ENCODE data around the gene MYO16. TPM values are rescaled to one million over a fixed set of nuclear protein-coding genes. Genes with fewer than 3 reads are reported as not detected.

MYO16 gene
- total RNA-seq, 1 experiment from 2014 or later: not detected

DNA sequence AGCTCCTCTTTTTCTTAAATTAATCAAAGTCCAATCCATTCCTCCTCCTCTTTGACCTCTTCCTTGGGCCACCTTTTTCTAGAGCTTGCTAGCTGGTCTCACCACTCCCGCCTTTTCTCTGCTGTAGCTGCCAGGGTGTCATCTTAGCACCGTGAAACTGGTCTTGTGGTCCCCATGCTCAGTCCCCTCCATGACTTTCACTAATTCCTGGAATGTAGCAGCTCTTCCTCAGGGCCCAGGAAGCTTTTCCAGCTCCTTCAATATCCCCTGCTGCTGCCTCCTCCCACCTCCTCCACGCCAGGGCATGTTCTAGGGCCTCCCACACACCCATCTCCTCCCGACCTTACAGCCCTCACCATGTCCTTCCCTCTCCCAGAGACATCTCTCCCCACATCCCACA, 222.2 kb downstream of the MYO16 start:
- WGBS (ENCODE audit: extremely low coverage, insufficient read length, low lambda C conversion rate): no CpG with 5 or more reads among the region's 4 CpGs
- no peaks in the 10 kb centered on the region; a peak in 1 of 5 replicates for H3K9me3 Mint-ChIP-seq

More for the DNA sequence above, 222.2 kb downstream of the MYO16 start:
- H3K23ac ChIP-seq (ENCODE audit: insufficient read length, low read depth, low read length): no peak overlapping the region
- Mint-ChIP-seq H3K36me3 (ENCODE audit: insufficient read depth in 1 of 3, low read depth in 3 of 3) (peaks cover 0 to 2% (median 0%) of the 10 kb centered on the region in 3 experiments; a peak in 1 of 7 replicates), H3K4me3 (no peak overlapping the region), H3K4me1 (peaks cover 24% of the 10 kb centered on the region in 2 experiments), H3K27me3 (ENCODE audit: low read depth) (no peaks in the 10 kb centered on the region), H3K27ac (no peak overlapping the region)
- no peak overlapping the region for H3K4me2 ChIP-seq (ENCODE audit: insufficient read depth, insufficient read length, low read length)
- H3K14ac ChIP-seq (ENCODE audit: insufficient read depth, low read length): no peak overlapping the region
- no peak overlapping the region for H3K56ac ChIP-seq (ENCODE audit: insufficient read length, low read depth, low read length)
- TF ChIP-seq, protein P1, sequence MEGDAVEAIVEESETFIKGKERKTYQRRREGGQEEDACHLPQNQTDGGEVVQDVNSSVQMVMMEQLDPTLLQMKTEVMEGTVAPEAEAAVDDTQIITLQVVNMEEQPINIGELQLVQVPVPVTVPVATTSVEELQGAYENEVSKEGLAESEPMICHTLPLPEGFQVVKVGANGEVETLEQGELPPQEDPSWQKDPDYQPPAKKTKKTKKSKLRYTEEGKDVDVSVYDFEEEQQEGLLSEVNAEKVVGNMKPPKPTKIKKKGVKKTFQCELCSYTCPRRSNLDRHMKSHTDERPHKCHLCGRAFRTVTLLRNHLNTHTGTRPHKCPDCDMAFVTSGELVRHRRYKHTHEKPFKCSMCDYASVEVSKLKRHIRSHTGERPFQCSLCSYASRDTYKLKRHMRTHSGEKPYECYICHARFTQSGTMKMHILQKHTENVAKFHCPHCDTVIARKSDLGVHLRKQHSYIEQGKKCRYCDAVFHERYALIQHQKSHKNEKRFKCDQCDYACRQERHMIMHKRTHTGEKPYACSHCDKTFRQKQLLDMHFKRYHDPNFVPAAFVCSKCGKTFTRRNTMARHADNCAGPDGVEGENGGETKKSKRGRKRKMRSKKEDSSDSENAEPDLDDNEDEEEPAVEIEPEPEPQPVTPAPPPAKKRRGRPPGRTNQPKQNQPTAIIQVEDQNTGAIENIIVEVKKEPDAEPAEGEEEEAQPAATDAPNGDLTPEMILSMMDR (conservative IDR thresholded peaks at IDR 0.05): no peak
- H3K27me3 ChIP-seq (ENCODE audit: insufficient read depth, low read length): no peaks in the 10 kb centered on the region
- no peaks in the 10 kb centered on the region for H3K9me3 ChIP-seq (ENCODE audit: control insufficient read depth, low read depth, low read length)
- no peak overlapping the region for H2BK15ac ChIP-seq (ENCODE audit: low read depth, low read length)
- H4K8ac ChIP-seq (replicated peaks; ENCODE audit: insufficient read length, low read depth, low read length): no peak overlapping the region
- no peak overlapping the region for H2AFZ ChIP-seq (ENCODE audit: low read length)
- H4K20me1 ChIP-seq (ENCODE audit: control insufficient read depth, insufficient read depth, insufficient read length): no peaks in the 10 kb centered on the region
- H3T11ph ChIP-seq (ENCODE audit: low read length): no peak overlapping the region
- H3K4me1 ChIP-seq (ENCODE audit: insufficient read depth, low read length): peaks cover 7% of the 10 kb centered on the region
- H2AK5ac ChIP-seq (ENCODE audit: insufficient read length, low read length): no peak overlapping the region
- no peak overlapping the region for H4K91ac ChIP-seq (ENCODE audit: insufficient read length, low read depth, low read length)
- H2BK20ac ChIP-seq (ENCODE audit: low read depth, low read length, poor library complexity, severe bottlenecking): no peak overlapping the region
- no peak overlapping the region for H4K5ac ChIP-seq (ENCODE audit: insufficient read length, low read depth, low read length)
- H2BK120ac ChIP-seq (ENCODE audit: low read depth, low read length, poor library complexity, severe bottlenecking): no peak overlapping the region
- no peaks in the 10 kb centered on the region for H3K79me1 ChIP-seq (ENCODE audit: insufficient read depth, low read depth, low read length, poor library complexity, severe bottlenecking)
- H3K23me2 ChIP-seq (ENCODE audit: insufficient read length, low read depth, low read length, poor library complexity, severe bottlenecking): no peaks in the 10 kb centered on the region
- no peaks in the 10 kb centered on the region for H3K79me2 ChIP-seq (ENCODE audit: insufficient read depth, low read length)
- no peak overlapping the region for H3K9ac ChIP-seq (ENCODE audit: extremely low read depth, insufficient read length, low read length)
- H3K18ac ChIP-seq (ENCODE audit: insufficient read length, low read depth, low read length): no peak overlapping the region
- no peak for DNase-seq
- no peak overlapping the region for H2BK12ac ChIP-seq (ENCODE audit: insufficient read length, low read depth, low read length)
- H3K4ac ChIP-seq (ENCODE audit: low read depth, low read length): no peak overlapping the region
- no peak overlapping the region for H2BK5ac ChIP-seq (ENCODE audit: insufficient read length, low read length)
- no peak overlapping the region for H3K27ac ChIP-seq (ENCODE audit: insufficient read length, low read depth, low read length)
